Measurements from ENCODE around the gene SGMS1. TPM values are rescaled to one million over a fixed set of nuclear protein-coding genes. Genes with fewer than 3 reads are reported as not detected.

Gene SGMS1
- total and polyA plus RNA-seq, 2 donors (not counting 3 experiments of a cell fraction or from before 2014, with no cell fraction given), result 9.7 to 23.7 TPM

GRCh38 chr10:50542871-50543270, 80.9 kb downstream of the SGMS1 start:
- BruUV-seq (replicated peaks), result no TSS peak
- H3K27me3 ChIP-seq (ENCODE audit: control insufficient read depth in 2 of 2, insufficient read depth in 2 of 2, low read length in 2 of 2), result no peaks in the 10 kb centered on the region
- intact Hi-C loops (cut with micrococcal nuclease), result no loop called here
- peaks cover 7% of the 10 kb centered on the region for H3K4me1 ChIP-seq (ENCODE audit: control insufficient read depth, extremely low read depth, insufficient read depth, low read length)
- no peak overlapping the region for H3K9ac ChIP-seq (replicated peaks; ENCODE audit: extremely low read depth, insufficient read depth, low read length)
- dilution Hi-C loops (cut with MboI; ENCODE audit: extremely low pct_ligation_motif_present, low sequenced_read_pairs), result no loop called here
- CTCF ChIA-PET, result no interaction called here
- FAIRE-seq, result no peak
- no peak overlapping the region for H3K4me2 ChIP-seq (ENCODE audit: insufficient read depth, low read length)
- no peaks in the 10 kb centered on the region for H3K36me3 ChIP-seq (ENCODE audit: control insufficient read depth in 2 of 2, extremely low read depth in 1 of 2, insufficient read depth in 2 of 2, low read length in 2 of 2)
- H4K20me1 ChIP-seq (replicated peaks; ENCODE audit: control insufficient read depth, extremely low read depth, insufficient read depth, low read length), result no peaks in the 10 kb centered on the region
- no peak overlapping the region for H3K4me3 ChIP-seq (replicated peaks in 1 of 3; ENCODE audit: insufficient read depth in 1 of 3, low read depth in 1 of 3, low read length in 3 of 3)
- DNase-seq (ENCODE audit: low read depth, low spot score), result no peak
- H3K27ac ChIP-seq (ENCODE audit: insufficient read depth, low read depth, low read length), result no peak overlapping the region
- H3K79me2 ChIP-seq (ENCODE audit: control insufficient read depth, insufficient read depth, low read length), result no peaks in the 10 kb centered on the region
- H2AFZ ChIP-seq (ENCODE audit: low read depth, low read length), result no peak overlapping the region
- H3K9me1 ChIP-seq (replicated peaks; ENCODE audit: control insufficient read depth, extremely low read depth, insufficient read depth, low read length), result no peaks in the 10 kb centered on the region
- POLR2A ChIA-PET, result no interaction called here
- TF ChIP-seq FOS (IDR thresholded peaks at IDR 0.05; ENCODE audit: borderline replicate concordance, insufficient read depth, low read length) (no peak), POLR2A (IDR thresholded peaks at IDR 0.05; ENCODE audit: low read depth, low read length) (no peak), CTCF (IDR thresholded peaks at IDR 0.05; ENCODE audit: extremely low read depth in 1 of 2, insufficient read depth in 1 of 2, low read depth in 1 of 2, low read length in 2 of 2) (no peak), JUN (IDR thresholded peaks at IDR 0.05; ENCODE audit: borderline replicate concordance, insufficient read depth, insufficient read length, low read depth) (no peak), POLR2AphosphoS5 (IDR thresholded peaks at IDR 0.05; ENCODE audit: insufficient read depth, low read depth, low read length) (no peak), MYC (IDR thresholded peaks at IDR 0.05; ENCODE audit: low read depth, low read length) (no peak), EZH2 (IDR thresholded peaks at IDR 0.05; ENCODE audit: borderline replicate concordance, low read depth, low read length, severe bottlenecking) (no peak), MAX (IDR thresholded peaks at IDR 0.05; ENCODE audit: insufficient read depth, insufficient read length) (no peak), GATA2 (IDR thresholded peaks at IDR 0.05; ENCODE audit: insufficient read depth, insufficient read length, low read depth, low read length) (no peak)
- no peaks in the 10 kb centered on the region for H3K9me3 ChIP-seq (replicated peaks; ENCODE audit: control insufficient read depth, insufficient read depth, low read length)

All from endothelial cell of umbilical vein (primary cell).